GM12878 (cell line): Measurements from ENCODE around the gene PMF1. TPM values are rescaled to one million over a fixed set of nuclear protein-coding genes. Genes with fewer than 3 reads are reported as not detected.

ENCODE experiments used
- BCL11A ChIP-seq: IDR thresholded peaks from 2 replicates; pipeline ENCODE4 v1.6.1; 2011; ENCODE audit warnings: low read depth, low read length
- CREM ChIP-seq: IDR thresholded peaks from 2 replicates; pipeline ENCODE4 v1.6.1; 2014; ENCODE audit warnings: antibody characterized with exemption, low read depth
- ESRRA ChIP-seq: IDR thresholded peaks from 2 replicates; pipeline ENCODE4 v1.6.1; 2012; ENCODE audit warnings: mild to moderate bottlenecking, low read length, improper control_type of control experiment
- GABPA ChIP-seq: IDR thresholded peaks from 2 replicates; pipeline ENCODE4 v1.6.1; 2014; ENCODE audit warnings: antibody characterized with exemption, low read depth, mild to moderate bottlenecking, inconsistent platforms
- IRF4 ChIP-seq: IDR thresholded peaks from 2 replicates; pipeline ENCODE4 v1.6.1; 2011; ENCODE audit warnings: low read depth, low read length
- MYB ChIP-seq: fragments of 150-350 bp; IDR thresholded peaks from 2 replicates; pipeline ENCODE4 v1.6.1; 2014; ENCODE audit warnings: mild to moderate bottlenecking, low read depth, low read length, borderline replicate concordance
- NFXL1 ChIP-seq: fragments of 450-650 bp; IDR thresholded peaks from 2 replicates; pipeline ENCODE4 v1.6.1; 2017; ENCODE audit warnings: antibody characterized with exemption, mild to moderate bottlenecking, borderline replicate concordance
- NFYB ChIP-seq: IDR thresholded peaks from 2 replicates; pipeline ENCODE4 v1.6.1; 2011; ENCODE audit warnings: low read depth, mild to moderate bottlenecking, low read length, improper control_type of control experiment, moderate library complexity; ENCODE audit not compliant: insufficient read depth
- PML ChIP-seq: IDR thresholded peaks from 2 replicates; pipeline ENCODE4 v1.6.1; 2012; ENCODE audit warnings: low read length, inconsistent platforms
- POLR2AphosphoS5 ChIP-seq: IDR thresholded peaks from 2 replicates; pipeline ENCODE4 v1.6.1; 2011; ENCODE audit warnings: mild to moderate bottlenecking, low read length, inconsistent platforms
- RAD21 ChIP-seq: IDR thresholded peaks from 2 replicates; pipeline ENCODE4 v1.6.1; 2011; ENCODE audit warnings: mild to moderate bottlenecking, low read depth, low read length, moderate library complexity; ENCODE audit not compliant: insufficient read depth
- SIN3A ChIP-seq: IDR thresholded peaks from 2 replicates; pipeline ENCODE4 v1.6.1; 2012; ENCODE audit warnings: low read depth, low read length, improper control_type of control experiment
- SIX5 ChIP-seq: IDR thresholded peaks from 2 replicates; pipeline ENCODE4 v1.6.1; 2011; ENCODE audit warnings: mild to moderate bottlenecking, low read depth, low read length, moderate library complexity; ENCODE audit not compliant: severe bottlenecking
- SMARCA5 ChIP-seq: fragments of 450-650 bp; IDR thresholded peaks from 2 replicates; pipeline ENCODE4 v1.6.1; 2017; ENCODE audit warnings: mild to moderate bottlenecking
- SREBF2 ChIP-seq: IDR thresholded peaks from 2 replicates; pipeline ENCODE4 v1.6.1; 2012; ENCODE audit warnings: mild to moderate bottlenecking, low read length
- SUPT20H ChIP-seq: IDR thresholded peaks from 2 replicates; pipeline ENCODE4 v1.6.1; 2011; ENCODE audit warnings: low read depth, mild to moderate bottlenecking, low read length, moderate library complexity, borderline replicate concordance; ENCODE audit not compliant: control insufficient read depth
- YY1 ChIP-seq: IDR thresholded peaks from 2 replicates; pipeline ENCODE4 v1.6.1; 2011; ENCODE audit warnings: low read depth, mild to moderate bottlenecking, low read length
- ZNF274 ChIP-seq: IDR thresholded peaks from one replicate; pipeline ENCODE4 v1.8.0; 2011; ENCODE audit not compliant: insufficient read length, insufficient read depth
- polyA plus RNA-seq, 11 experiments: library from polyadenylated mRNA; depleted of rRNA in 4 of 11; unstranded in 6 of 11; stranded (reverse) in 5 of 11; fragments of >200 nt; fragmentation: Nextera tagmentation in 4 of 11; fragmentation: Illumina TruSeq in 1 of 11; extraction: Ambion mirVana in 4 of 11; extraction: Trizol in 1 of 11; gene quantifications; 1 replicate in 1 of 11; 2 replicates in 10 of 11; pipeline versions ENCODE4 v1.2.1 to v1.2.3, GENCODE V29; 2011 to 2016; ENCODE audit warnings: inconsistent platforms in 2 of 11, missing spikeins in 2 of 11, low read depth in 1 of 11
- total RNA-seq, 4 experiments: library from RNA; depleted of rRNA in 3 of 4; stranded (reverse); fragments of >200 nt in 3 of 4; fragmentation: Illumina TruSeq in 1 of 4; extraction: Trizol in 1 of 4; gene quantifications; 2 replicates each; pipeline versions ENCODE4 v1.2.1 to v1.2.3, GENCODE V29; 2013 to 2021
- TF ChIP-seq, protein P1 (sequence below), 3 experiments: IDR thresholded peaks in 2 of 3; conservative IDR thresholded peaks in 1 of 3; 2 replicates each; pipeline ENCODE4 v1.5.1; 2011; ENCODE audit warnings: low read depth in 3 of 3, low read length in 3 of 3, mild to moderate bottlenecking in 3 of 3, control low read depth in 2 of 3, moderate library complexity in 2 of 3, inconsistent platforms in 1 of 3, mixed read lengths in 1 of 3; ENCODE audit not compliant: control insufficient read depth in 2 of 3, insufficient read depth in 1 of 3; ENCODE audit errors: extremely low read depth in 1 of 3
- TF ChIP-seq, protein P2 (sequence below): IDR thresholded peaks from 2 replicates; pipeline ENCODE4 v1.6.1; 2012; ENCODE audit warnings: low read depth, low read length, improper control_type of control experiment
- TF ChIP-seq, protein P3 (sequence below): fragments of 150-350 bp; IDR thresholded peaks from 2 replicates; pipeline ENCODE4 v1.6.1; 2016; ENCODE audit warnings: low read depth, low read length
- TF ChIP-seq, protein P4 (sequence below): IDR thresholded peaks from 2 replicates; pipeline ENCODE4 v1.6.1; 2012; ENCODE audit warnings: low read depth, low read length, improper control_type of control experiment

The PMF1 gene
- total and polyA plus RNA-seq, 10 of the 15 experiments (the other 5 are each of a cell fraction or from before 2014, with no cell fraction given): 6.7 to 105 (median 67.3) TPM

DNA sequence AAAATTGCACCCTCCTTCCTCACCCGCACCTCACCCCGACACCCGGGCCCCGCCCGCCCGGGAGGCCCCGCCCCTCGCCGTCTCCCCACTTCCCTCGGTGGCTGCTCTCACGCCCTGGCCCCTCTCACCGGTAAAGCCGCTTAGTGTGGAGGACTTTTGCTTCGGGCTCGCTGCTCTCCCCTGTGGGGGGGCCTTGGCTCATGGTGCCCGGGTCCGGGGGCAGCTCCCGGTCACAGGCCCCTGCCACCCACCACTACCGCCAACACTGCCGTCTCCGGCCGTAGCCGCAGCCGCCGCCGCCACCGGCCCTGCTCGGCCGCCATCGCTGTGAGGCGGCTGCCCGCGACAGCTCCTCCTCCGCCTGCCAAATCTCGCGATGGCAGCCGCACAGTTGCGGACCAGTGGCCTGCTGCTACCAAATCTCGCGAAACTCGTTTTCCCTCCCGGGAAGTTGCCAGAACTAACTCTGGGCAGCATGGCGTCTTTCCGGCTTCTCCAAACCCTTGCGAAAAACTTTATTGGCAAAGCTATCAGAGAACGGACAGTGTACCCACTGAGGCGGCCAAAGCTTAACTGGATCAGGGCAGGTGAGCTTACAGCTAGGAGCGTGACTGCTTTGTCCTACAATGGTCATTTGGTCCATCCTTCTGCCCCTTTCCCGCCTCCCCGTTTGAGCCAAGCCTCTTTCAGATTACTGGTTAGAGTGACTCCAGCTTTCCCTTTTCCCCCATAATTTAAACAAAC lies 69.8 kb downstream of the PMF1 start, which contains the start of gene SMG5 (continued):
- TF ChIP-seq, protein P1, sequence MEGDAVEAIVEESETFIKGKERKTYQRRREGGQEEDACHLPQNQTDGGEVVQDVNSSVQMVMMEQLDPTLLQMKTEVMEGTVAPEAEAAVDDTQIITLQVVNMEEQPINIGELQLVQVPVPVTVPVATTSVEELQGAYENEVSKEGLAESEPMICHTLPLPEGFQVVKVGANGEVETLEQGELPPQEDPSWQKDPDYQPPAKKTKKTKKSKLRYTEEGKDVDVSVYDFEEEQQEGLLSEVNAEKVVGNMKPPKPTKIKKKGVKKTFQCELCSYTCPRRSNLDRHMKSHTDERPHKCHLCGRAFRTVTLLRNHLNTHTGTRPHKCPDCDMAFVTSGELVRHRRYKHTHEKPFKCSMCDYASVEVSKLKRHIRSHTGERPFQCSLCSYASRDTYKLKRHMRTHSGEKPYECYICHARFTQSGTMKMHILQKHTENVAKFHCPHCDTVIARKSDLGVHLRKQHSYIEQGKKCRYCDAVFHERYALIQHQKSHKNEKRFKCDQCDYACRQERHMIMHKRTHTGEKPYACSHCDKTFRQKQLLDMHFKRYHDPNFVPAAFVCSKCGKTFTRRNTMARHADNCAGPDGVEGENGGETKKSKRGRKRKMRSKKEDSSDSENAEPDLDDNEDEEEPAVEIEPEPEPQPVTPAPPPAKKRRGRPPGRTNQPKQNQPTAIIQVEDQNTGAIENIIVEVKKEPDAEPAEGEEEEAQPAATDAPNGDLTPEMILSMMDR (IDR thresholded peaks at IDR 0.05 in 2 of 3, conservative IDR thresholded peaks at IDR 0.05 in 1 of 3; ENCODE audit: control insufficient read depth in 2 of 3, extremely low read depth in 1 of 3, insufficient read depth in 1 of 3, low read depth in 3 of 3, low read length in 3 of 3): no peak
- TF ChIP-seq, protein P2, sequence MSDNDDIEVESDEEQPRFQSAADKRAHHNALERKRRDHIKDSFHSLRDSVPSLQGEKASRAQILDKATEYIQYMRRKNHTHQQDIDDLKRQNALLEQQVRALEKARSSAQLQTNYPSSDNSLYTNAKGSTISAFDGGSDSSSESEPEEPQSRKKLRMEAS: peak; percentile 66
- peak; percentile 93 for TF ChIP-seq SIN3A
- TF ChIP-seq SREBF2: no peak
- no peak for TF ChIP-seq ZNF274
- 0 out of 2 replicates have a peak, but pooled peaks have one; percentile 43 for TF ChIP-seq MYB
- TF ChIP-seq SMARCA5: no peak; the same call in none of the 2 replicates
- peak; percentile 89 for TF ChIP-seq CREM
- TF ChIP-seq BCL11A: no peak
- peak; percentile 97 for TF ChIP-seq PML
- TF ChIP-seq NFYB: 0 out of 2 replicates have a peak, but pooled peaks have one; percentile 22
- TF ChIP-seq IRF4: peak; percentile 77
- TF ChIP-seq YY1: peak; percentile 99
- no peak for TF ChIP-seq RAD21
- TF ChIP-seq, protein P3, sequence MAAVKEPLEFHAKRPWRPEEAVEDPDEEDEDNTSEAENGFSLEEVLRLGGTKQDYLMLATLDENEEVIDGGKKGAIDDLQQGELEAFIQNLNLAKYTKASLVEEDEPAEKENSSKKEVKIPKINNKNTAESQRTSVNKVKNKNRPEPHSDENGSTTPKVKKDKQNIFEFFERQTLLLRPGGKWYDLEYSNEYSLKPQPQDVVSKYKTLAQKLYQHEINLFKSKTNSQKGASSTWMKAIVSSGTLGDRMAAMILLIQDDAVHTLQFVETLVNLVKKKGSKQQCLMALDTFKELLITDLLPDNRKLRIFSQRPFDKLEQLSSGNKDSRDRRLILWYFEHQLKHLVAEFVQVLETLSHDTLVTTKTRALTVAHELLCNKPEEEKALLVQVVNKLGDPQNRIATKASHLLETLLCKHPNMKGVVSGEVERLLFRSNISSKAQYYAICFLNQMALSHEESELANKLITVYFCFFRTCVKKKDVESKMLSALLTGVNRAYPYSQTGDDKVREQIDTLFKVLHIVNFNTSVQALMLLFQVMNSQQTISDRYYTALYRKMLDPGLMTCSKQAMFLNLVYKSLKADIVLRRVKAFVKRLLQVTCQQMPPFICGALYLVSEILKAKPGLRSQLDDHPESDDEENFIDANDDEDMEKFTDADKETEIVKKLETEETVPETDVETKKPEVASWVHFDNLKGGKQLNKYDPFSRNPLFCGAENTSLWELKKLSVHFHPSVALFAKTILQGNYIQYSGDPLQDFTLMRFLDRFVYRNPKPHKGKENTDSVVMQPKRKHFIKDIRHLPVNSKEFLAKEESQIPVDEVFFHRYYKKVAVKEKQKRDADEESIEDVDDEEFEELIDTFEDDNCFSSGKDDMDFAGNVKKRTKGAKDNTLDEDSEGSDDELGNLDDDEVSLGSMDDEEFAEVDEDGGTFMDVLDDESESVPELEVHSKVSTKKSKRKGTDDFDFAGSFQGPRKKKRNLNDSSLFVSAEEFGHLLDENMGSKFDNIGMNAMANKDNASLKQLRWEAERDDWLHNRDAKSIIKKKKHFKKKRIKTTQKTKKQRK: no peak; the same call in 1 of the 2 replicates
- no peak for TF ChIP-seq ESRRA
- TF ChIP-seq NFXL1: no peak
- no peak for TF ChIP-seq SUPT20H
- TF ChIP-seq GABPA: peak; percentile 88
- TF ChIP-seq, protein P4, sequence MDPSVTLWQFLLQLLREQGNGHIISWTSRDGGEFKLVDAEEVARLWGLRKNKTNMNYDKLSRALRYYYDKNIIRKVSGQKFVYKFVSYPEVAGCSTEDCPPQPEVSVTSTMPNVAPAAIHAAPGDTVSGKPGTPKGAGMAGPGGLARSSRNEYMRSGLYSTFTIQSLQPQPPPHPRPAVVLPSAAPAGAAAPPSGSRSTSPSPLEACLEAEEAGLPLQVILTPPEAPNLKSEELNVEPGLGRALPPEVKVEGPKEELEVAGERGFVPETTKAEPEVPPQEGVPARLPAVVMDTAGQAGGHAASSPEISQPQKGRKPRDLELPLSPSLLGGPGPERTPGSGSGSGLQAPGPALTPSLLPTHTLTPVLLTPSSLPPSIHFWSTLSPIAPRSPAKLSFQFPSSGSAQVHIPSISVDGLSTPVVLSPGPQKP: peak; percentile 92
- peak; percentile 96 for TF ChIP-seq POLR2AphosphoS5
- TF ChIP-seq SIX5: peak; percentile 86
